T-helper 1 cell treated with Interleukin-12 subunit alpha and Interleukin-12 subunit beta and Interleukin-4 antibody, amounts not matched to agents 30 μg/mL and 1 μg/mL, for 36 hours (primary cell): ENCODE data around the gene NFATC3.

Experiments used
- H3K27ac Mint-ChIP-seq: one replicate; pipeline ENCODE4 v1.8.0; 2021; ENCODE audit warnings: mild to moderate bottlenecking, mixed read lengths
- H3K27me3 Mint-ChIP-seq: one replicate; pipeline ENCODE4 v1.8.0; 2021; ENCODE audit warnings: low read depth, mixed read lengths
- H3K36me3 Mint-ChIP-seq: one replicate; pipeline ENCODE4 v1.8.0; 2021; ENCODE audit warnings: low read depth, mixed read lengths
- H3K4me1 Mint-ChIP-seq: one replicate; pipeline ENCODE4 v1.8.0; 2021; ENCODE audit warnings: low read depth, mixed read lengths
- H3K4me3 Mint-ChIP-seq: one replicate; pipeline ENCODE4 v1.8.0; 2021; ENCODE audit warnings: mild to moderate bottlenecking, moderate library complexity, mixed read lengths
- H3K9me3 Mint-ChIP-seq: one replicate; pipeline ENCODE4 v1.8.0; 2021; ENCODE audit warnings: mixed read lengths

Gene NFATC3

GRCh38 chr16:68190736-68191510, 105.8 kb downstream of the NFATC3 start:
- no peaks in the 10 kb centered on the region for H3K9me3 Mint-ChIP-seq
- H3K27me3 Mint-ChIP-seq, result no peaks in the 10 kb centered on the region
- H3K4me3 Mint-ChIP-seq, result no peak overlapping the region
- peaks cover 37% of the 10 kb centered on the region for H3K36me3 Mint-ChIP-seq
- H3K4me1 Mint-ChIP-seq, result peaks cover 5% of the 10 kb centered on the region
- peak overlapping the region; percentile 12 for H3K27ac Mint-ChIP-seq

GRCh38 chr16:68194251-68194650, 109.1 kb downstream of the NFATC3 start:
- no peaks in the 10 kb centered on the region for H3K9me3 Mint-ChIP-seq
- H3K27me3 Mint-ChIP-seq, result no peaks in the 10 kb centered on the region
- peaks cover 30% of the 10 kb centered on the region for H3K36me3 Mint-ChIP-seq
- no peak overlapping the region for H3K27ac Mint-ChIP-seq
- no peak overlapping the region for H3K4me3 Mint-ChIP-seq
- H3K4me1 Mint-ChIP-seq, result peaks cover 5% of the 10 kb centered on the region

DNA sequence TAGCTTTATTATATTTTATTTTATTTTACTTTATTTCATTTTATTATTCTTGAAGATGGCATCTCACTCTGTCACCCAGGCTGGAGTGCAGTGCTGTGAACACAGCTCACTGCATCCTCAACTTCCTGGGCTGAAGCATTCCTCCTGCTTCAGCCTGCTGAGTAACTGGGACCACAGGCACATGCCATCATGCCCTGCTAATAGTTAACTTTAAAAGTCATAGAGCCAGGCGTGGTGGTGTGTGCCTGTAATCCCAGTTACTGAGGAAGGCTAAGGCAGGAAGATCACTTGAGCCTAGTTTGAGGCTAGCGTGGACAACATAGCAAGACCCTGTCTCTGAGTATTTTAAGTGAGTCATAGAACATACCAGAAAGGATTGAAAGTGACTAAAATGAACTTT, 112.1 kb downstream of the NFATC3 start:
- H3K4me1 Mint-ChIP-seq, result peaks cover 9% of the 10 kb centered on the region
- H3K4me3 Mint-ChIP-seq, result no peak overlapping the region
- no peaks in the 10 kb centered on the region for H3K9me3 Mint-ChIP-seq
- no peak overlapping the region for H3K27ac Mint-ChIP-seq
- H3K36me3 Mint-ChIP-seq, result peaks cover 20% of the 10 kb centered on the region
- H3K27me3 Mint-ChIP-seq, result no peaks in the 10 kb centered on the region

DNA sequence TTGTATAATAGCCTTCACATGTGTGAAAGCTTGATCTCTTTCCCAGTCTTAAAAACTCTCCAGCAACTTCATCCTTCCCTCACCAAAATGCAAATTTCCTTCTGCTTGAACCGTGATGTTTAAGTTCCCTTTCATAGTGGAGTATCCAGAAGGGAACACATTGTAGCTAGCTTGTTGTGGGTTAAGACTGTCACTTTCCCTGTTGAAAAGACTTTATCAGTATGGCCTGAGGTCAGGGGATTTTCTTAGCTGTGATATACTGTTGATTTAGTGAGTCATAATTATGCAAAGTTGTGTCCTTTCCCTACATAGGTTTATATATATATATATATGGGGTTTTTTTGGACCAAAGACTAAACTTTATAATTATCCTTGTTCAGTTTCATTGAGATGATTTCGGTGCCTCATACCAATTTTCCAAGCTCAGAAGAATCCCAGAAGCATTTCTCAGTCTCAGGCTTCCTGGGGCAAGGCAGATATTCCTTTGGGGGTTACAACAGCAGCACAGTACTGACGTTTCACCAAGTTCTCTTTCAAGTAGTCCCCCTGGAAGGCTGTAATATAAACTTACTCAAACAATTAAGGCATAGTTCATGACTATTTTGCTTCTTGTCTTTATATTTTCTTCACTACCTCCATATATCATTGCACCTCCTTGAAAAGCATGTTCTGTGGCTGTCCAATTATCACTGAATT, 115.1 kb downstream of the NFATC3 start:
- peak overlapping the region; percentile 50 for H3K27ac Mint-ChIP-seq
- no peaks in the 10 kb centered on the region for H3K27me3 Mint-ChIP-seq
- H3K36me3 Mint-ChIP-seq, result peaks cover 12% of the 10 kb centered on the region
- H3K9me3 Mint-ChIP-seq, result no peaks in the 10 kb centered on the region
- no peak overlapping the region for H3K4me3 Mint-ChIP-seq
- peaks cover 6% of the 10 kb centered on the region for H3K4me1 Mint-ChIP-seq

DNA sequence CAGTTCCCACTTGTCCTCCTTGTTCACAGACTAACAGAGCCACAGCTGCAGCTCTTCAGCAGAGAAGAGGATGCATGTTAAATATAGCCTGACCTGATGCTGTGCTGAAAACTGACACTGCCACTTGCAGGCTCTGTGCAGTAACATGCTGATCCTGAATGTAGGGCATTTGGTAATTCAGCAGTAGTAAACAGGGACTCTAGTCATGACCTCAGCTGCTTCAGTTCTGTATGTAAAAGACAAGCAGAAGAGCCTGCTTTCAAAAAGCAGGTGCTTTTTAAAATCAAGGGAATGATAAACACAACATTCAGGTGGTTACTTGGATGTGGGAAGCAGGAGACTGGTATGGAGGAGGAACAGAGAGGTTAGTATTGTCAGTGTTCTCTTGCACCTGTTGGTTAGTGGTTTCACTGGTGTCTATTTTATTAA, 116.9 kb downstream of the NFATC3 start:
- Mint-ChIP-seq H3K4me1 (peaks cover 7% of the 10 kb centered on the region), H3K36me3 (peaks cover 13% of the 10 kb centered on the region), H3K4me3 (no peak overlapping the region), H3K27ac (no peak overlapping the region), H3K9me3 (no peaks in the 10 kb centered on the region), H3K27me3 (no peaks in the 10 kb centered on the region)

DNA sequence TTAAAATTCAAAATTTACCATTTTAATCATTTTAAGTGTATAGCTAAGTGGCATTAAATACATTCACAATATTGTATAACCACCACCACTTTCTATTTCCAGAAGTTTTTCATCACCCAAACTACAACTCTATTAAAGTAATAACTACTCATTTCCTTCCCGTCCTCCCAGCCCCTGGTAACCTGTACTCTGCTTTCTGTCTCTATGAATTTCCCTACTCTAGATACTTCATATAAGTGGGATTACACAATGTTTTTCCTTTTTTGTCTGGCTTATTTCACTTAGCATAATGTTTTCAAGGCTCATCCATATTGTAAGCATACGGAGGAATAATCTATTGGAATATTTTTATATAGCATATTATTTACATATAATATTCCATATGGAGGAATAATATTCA, 121.1 kb downstream of the NFATC3 start:
- H3K27me3 Mint-ChIP-seq, result no peaks in the 10 kb centered on the region
- no peak overlapping the region for H3K27ac Mint-ChIP-seq
- H3K9me3 Mint-ChIP-seq, result no peaks in the 10 kb centered on the region
- no peak overlapping the region for H3K4me3 Mint-ChIP-seq
- H3K36me3 Mint-ChIP-seq, result peaks cover 17% of the 10 kb centered on the region
- peaks cover 16% of the 10 kb centered on the region for H3K4me1 Mint-ChIP-seq

- no peak overlapping the region for H3K4me3 Mint-ChIP-seq
- no peak overlapping the region for H3K27ac Mint-ChIP-seq
- peaks cover 24% of the 10 kb centered on the region for H3K4me1 Mint-ChIP-seq
- H3K36me3 Mint-ChIP-seq, result peaks cover 18% of the 10 kb centered on the region
- H3K27me3 Mint-ChIP-seq, result no peaks in the 10 kb centered on the region
- H3K9me3 Mint-ChIP-seq, result no peaks in the 10 kb centered on the region
Measured at GRCh38 chr16:68214726-68215125, 129.6 kb downstream of the NFATC3 start.

DNA sequence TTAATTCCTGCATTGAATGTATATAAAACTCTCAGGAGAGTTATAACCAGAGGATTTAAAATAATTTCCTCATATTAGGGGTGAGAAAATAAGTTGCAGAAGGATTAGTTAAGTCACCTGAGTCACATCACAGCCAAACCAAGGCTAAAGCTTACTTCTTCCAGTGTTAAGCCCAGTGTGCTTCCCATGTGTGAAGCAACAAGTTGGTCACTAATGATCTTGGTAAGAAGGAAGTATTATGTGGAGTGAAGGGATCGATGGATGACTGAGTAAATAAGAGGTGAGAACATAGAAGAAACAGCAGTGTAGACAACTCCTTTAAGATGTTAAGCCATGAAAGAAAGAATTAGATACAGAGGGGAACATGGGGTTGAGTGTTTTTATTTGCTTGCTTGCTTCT, 130.1 kb downstream of the NFATC3 start:
- Mint-ChIP-seq H3K4me1 (peaks cover 24% of the 10 kb centered on the region), H3K4me3 (no peak overlapping the region), H3K27ac (no peak overlapping the region), H3K27me3 (no peaks in the 10 kb centered on the region), H3K9me3 (no peaks in the 10 kb centered on the region), H3K36me3 (peaks cover 23% of the 10 kb centered on the region)

DNA sequence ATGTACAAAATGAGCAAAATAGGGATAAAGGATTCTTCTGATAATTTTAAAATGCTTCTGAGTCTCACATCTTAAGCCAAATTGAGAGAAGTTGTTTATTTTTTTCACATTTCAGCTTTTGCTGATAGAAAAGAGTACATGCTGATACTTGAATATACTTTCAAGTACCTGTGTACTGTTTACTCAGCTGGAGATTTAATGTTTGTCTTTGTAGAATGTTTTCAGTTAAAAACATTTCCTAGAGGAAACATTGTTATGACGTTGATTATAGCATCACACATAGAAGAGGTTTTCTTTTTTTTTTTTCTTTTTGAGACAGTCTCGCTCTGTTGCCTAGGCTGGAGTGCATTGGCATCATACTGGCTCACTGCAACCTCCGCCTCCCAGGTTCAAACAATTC, 131.1 kb downstream of the NFATC3 start:
- Mint-ChIP-seq H3K4me3 (no peak overlapping the region), H3K27ac (no peak overlapping the region), H3K27me3 (no peaks in the 10 kb centered on the region), H3K9me3 (no peaks in the 10 kb centered on the region), H3K36me3 (peaks cover 24% of the 10 kb centered on the region), H3K4me1 (peaks cover 18% of the 10 kb centered on the region)

GRCh38 chr16:68217506-68217905, 132.3 kb downstream of the NFATC3 start:
- Mint-ChIP-seq H3K27me3 (no peaks in the 10 kb centered on the region), H3K9me3 (no peaks in the 10 kb centered on the region), H3K36me3 (peaks cover 30% of the 10 kb centered on the region), H3K4me3 (no peak overlapping the region), H3K4me1 (peaks cover 14% of the 10 kb centered on the region), H3K27ac (peak overlapping the region; percentile 45)

DNA sequence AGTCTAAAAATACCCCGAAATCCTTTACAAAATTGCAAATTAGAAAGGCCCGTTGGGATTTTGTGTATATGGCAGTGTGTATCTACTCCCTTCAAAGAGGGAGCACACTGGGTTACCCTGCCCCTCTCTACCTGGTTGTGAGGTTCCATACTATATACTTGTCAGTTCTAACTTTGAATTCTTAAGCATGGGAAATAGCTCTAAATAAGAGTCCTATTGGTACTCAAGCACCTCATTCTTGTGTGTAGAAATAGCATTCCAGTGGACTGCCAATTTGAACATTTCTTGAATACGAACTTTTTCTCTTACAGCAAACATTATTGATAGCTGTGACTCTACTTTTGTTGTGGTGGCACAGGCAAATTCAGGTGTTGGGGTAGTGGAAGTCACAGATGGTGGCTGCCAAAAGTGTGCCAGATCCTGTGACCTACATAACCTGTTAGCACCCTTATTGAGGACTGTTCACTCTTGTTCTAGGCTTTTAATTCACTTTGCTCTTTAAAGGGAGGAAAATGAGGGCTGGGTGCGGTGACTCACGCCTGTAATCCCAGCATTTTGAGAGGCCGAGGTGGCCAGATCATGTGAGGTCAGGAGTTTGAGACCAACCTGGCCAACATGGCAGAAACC, 134.7 kb downstream of the NFATC3 start:
- H3K27ac Mint-ChIP-seq, result no peak overlapping the region
- peaks cover 30% of the 10 kb centered on the region for H3K36me3 Mint-ChIP-seq
- H3K4me3 Mint-ChIP-seq, result no peak overlapping the region
- peaks cover 14% of the 10 kb centered on the region for H3K4me1 Mint-ChIP-seq
- no peaks in the 10 kb centered on the region for H3K27me3 Mint-ChIP-seq
- H3K9me3 Mint-ChIP-seq, result no peaks in the 10 kb centered on the region

GRCh38 chr16:68223072-68223471, 137.9 kb downstream of the NFATC3 start:
- Mint-ChIP-seq H3K9me3 (no peaks in the 10 kb centered on the region), H3K27ac (no peak overlapping the region)

DNA sequence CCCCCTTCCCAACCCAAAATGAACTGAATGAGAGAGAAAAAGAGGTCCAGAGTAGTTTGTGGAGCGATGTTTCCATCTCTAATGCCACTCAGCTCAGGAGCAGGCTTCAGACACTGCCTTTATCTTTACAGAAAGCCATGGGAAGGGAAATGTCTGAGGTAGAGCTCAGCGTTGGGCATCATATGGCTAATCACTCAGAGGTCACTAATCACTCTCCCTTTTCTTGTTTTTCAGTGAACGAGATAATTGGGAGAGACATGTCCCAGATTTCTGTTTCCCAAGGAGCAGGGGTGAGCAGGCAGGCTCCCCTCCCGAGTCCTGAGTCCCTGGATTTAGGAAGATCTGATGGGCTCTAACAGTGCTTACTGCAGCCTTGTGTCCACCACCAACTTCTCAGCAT, 140.9 kb downstream of the NFATC3 start:
- peaks cover 36% of the 10 kb centered on the region for H3K4me1 Mint-ChIP-seq
- H3K27me3 Mint-ChIP-seq, result no peaks in the 10 kb centered on the region
- H3K27ac Mint-ChIP-seq, result peak overlapping the region; percentile 52
- peaks cover 24% of the 10 kb centered on the region for H3K36me3 Mint-ChIP-seq
- no peak overlapping the region for H3K4me3 Mint-ChIP-seq
- H3K9me3 Mint-ChIP-seq, result no peaks in the 10 kb centered on the region

More at GRCh38 chr16:68223072-68223471, 137.9 kb downstream of the NFATC3 start:
- Mint-ChIP-seq H3K4me3 (no peak overlapping the region), H3K4me1 (peaks cover 26% of the 10 kb centered on the region), H3K27me3 (no peaks in the 10 kb centered on the region), H3K36me3 (peaks cover 22% of the 10 kb centered on the region)

DNA sequence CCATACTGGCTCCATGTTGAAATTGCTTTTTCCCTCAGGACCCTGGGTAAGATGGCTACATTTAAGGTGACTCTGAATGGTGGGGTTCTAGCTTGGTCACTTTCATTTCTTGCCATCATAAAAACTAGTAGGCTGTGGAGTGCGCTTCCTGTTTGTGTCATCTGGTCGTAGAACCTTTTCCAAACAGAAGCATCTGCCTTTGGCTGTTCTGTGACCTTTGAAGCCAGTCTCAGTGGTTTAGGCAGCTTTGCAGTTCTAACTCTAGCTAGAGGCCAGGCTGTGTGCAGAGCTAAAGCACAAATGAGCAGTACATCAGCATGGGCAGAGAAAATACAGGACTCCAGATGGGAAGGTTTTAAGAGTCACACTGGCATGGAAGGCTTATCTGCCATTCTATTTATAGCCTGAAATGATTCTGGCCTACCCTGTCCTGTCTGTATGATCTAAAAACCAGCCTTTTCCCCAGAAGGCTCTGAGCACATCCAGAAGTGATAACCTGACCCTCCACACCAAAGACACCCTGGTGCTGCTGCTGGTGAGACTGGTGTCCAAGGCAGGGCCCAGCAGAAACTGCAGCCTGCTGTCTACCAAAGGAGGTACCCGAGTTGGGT, 142.1 kb downstream of the NFATC3 start:
- no peak overlapping the region for H3K4me3 Mint-ChIP-seq
- H3K36me3 Mint-ChIP-seq, result peaks cover 19% of the 10 kb centered on the region
- H3K4me1 Mint-ChIP-seq, result peaks cover 31% of the 10 kb centered on the region
- peak overlapping the region; percentile 62 for H3K27ac Mint-ChIP-seq
- no peaks in the 10 kb centered on the region for H3K9me3 Mint-ChIP-seq
- no peaks in the 10 kb centered on the region for H3K27me3 Mint-ChIP-seq
